Activated CD8-positive, alpha-beta T cell treated with anti-CD3 and anti-CD28 coated beads for 36 hours (primary cell): ENCODE results near the gene ZSCAN25. TPM values are rescaled to one million over a fixed set of nuclear protein-coding genes. Genes with fewer than 3 reads are reported as not detected.

Source experiments
- ATAC-seq: fragments of 200-7000 bp; cut with Tn5 transposase; one replicate; pipeline ENCODE4 v1.10.0; 2021; ENCODE audit warnings: mild to moderate bottlenecking, moderate library complexity
- CTCF ChIA-PET: fragments of 350-600 bp; sonication (Branson Sonifier 250); formaldehyde crosslinking; loops from one replicate; lab custom pipeline; 2021; ENCODE audit warnings: antibody characterized with exemption; lab: Charles Lee
- POLR2A ChIA-PET: fragments of 350-600 bp; sonication (Branson Sonifier 250); formaldehyde crosslinking; loops from one replicate; lab custom pipeline; 2021; ENCODE audit warnings: antibody characterized with exemption; lab: Charles Lee
- DNase-seq: peaks from one replicate; pipeline ENCODE4 v3.0.0-alpha.2; 2020
- H3K27ac Mint-ChIP-seq: one replicate; pipeline ENCODE4 v1.8.0; 2021; ENCODE audit warnings: mild to moderate bottlenecking, mixed read lengths
- H3K27me3 Mint-ChIP-seq: one replicate; pipeline ENCODE4 v1.8.0; 2021; ENCODE audit warnings: mixed read lengths
- H3K36me3 Mint-ChIP-seq: one replicate; pipeline ENCODE4 v1.8.0; 2021; ENCODE audit warnings: low read depth, mixed read lengths
- H3K4me1 Mint-ChIP-seq: one replicate; pipeline ENCODE4 v1.8.0; 2021; ENCODE audit warnings: low read depth, mixed read lengths
- H3K4me3 Mint-ChIP-seq: one replicate; pipeline ENCODE4 v1.8.0; 2021; ENCODE audit warnings: mild to moderate bottlenecking, moderate library complexity, mixed read lengths
- H3K9me3 Mint-ChIP-seq: one replicate; pipeline ENCODE4 v1.8.0; 2021; ENCODE audit warnings: mixed read lengths
- intact Hi-C: fragments of 100-400 bp; cut with micrococcal nuclease; formaldehyde crosslinking; loops from one replicate; pipeline ENCODE4 v1.10.0; 2022
- total RNA-seq, 2 experiments: library from RNA; stranded (reverse); gene quantifications; one replicate each; pipeline ENCODE4 v1.2.3, GENCODE V29; 2021
- TF ChIP-seq, protein P1 (sequence below): fragments of 200-600 bp; IDR thresholded peaks from one replicate; pipeline ENCODE4 v1.8.0; 2022; ENCODE audit warnings: antibody characterized with exemption, mild to moderate bottlenecking

Gene ZSCAN25
- total RNA-seq, 2 experiments from 2014 or later: 31.8 to 35.8 TPM

- DNase-seq (no peak), ATAC-seq (no peak)
- H3K27ac Mint-ChIP-seq: peak overlapping the region; percentile 73
- CTCF ChIA-PET: no interaction called here
- H3K36me3 Mint-ChIP-seq: peaks cover 76% of the 10 kb centered on the region
- intact Hi-C loops: loop anchor here (10.0 kb wide), 1 partner anchor 196 kb away; no protein-coding TSS in a partner anchor
- no peak overlapping the region for H3K4me3 Mint-ChIP-seq
- POLR2A ChIA-PET: interaction anchor here (1.2 kb wide), 1 partner anchor 42 kb away, joined by 3 read pairs; no protein-coding TSS in a partner anchor
- peaks cover 79% of the 10 kb centered on the region for H3K4me1 Mint-ChIP-seq
- H3K9me3 Mint-ChIP-seq: no peaks in the 10 kb centered on the region
- TF ChIP-seq, protein P1, sequence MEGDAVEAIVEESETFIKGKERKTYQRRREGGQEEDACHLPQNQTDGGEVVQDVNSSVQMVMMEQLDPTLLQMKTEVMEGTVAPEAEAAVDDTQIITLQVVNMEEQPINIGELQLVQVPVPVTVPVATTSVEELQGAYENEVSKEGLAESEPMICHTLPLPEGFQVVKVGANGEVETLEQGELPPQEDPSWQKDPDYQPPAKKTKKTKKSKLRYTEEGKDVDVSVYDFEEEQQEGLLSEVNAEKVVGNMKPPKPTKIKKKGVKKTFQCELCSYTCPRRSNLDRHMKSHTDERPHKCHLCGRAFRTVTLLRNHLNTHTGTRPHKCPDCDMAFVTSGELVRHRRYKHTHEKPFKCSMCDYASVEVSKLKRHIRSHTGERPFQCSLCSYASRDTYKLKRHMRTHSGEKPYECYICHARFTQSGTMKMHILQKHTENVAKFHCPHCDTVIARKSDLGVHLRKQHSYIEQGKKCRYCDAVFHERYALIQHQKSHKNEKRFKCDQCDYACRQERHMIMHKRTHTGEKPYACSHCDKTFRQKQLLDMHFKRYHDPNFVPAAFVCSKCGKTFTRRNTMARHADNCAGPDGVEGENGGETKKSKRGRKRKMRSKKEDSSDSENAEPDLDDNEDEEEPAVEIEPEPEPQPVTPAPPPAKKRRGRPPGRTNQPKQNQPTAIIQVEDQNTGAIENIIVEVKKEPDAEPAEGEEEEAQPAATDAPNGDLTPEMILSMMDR: no peak
- H3K27me3 Mint-ChIP-seq: no peaks in the 10 kb centered on the region
Measured at GRCh38 chr7:99639267-99639666, 22.5 kb downstream of the ZSCAN25 start.

DNA sequence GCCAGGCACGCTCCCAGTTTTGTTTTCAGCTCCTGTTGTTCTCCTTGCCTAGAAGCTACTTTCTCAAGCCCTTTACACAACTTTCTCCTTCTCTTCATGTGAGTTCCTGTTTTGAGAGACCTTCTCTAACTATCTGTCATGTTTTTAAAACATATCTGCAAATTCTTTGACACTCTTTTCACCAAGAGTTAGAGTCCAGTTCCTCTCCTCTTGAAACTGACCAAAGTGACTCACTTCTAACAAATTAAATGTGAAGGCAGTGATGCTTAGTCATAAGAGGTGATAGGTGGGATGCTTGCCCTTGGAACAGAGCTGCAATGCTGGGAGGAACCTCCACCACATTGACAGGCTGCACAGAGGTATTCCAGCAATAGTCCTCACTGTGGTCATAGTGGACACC is 25.3 kb downstream of the ZSCAN25 start:
- Mint-ChIP-seq H3K27me3 (no peaks in the 10 kb centered on the region), H3K36me3 (peaks cover 82% of the 10 kb centered on the region), H3K4me1 (peaks cover 62% of the 10 kb centered on the region), H3K9me3 (no peaks in the 10 kb centered on the region), H3K27ac (peak overlapping the region; percentile 66), H3K4me3 (no peak overlapping the region)
- intact Hi-C loops: no loop called here
- POLR2A ChIA-PET: interaction anchor here (1.0 to 3.0 kb wide), 2 partner anchors 10 to 12 kb away, joined by 3 to 10 read pairs; no protein-coding TSS in a partner anchor
- CTCF ChIA-PET: interaction anchor here (0.8 to 2.6 kb wide), 4 partner anchors 11 to 307 kb away, joined by 3 to 11 read pairs (median 5); no protein-coding TSS in a partner anchor
- DNase-seq (no peak), ATAC-seq (peak; percentile 40)
- TF ChIP-seq, protein P1: no peak

DNA sequence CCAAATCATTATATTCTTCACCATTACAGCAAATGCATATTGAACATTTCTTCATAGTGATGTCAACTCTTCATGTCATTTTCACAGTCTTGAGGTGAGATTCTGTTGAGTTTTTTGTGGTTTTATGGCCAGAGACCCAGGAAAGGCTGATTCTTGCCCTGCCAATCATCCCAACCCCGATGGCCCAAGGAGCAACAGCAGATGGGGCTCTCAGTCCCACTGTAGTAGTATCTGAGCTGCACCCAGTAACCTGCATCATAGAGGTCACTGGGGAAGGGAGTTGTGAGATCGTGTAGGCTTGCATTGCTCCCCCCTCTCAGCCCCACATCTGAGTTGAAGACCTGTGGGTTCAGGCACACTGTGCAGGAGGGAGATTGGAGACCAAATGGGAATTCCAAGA is 26.7 kb downstream of the ZSCAN25 start:
- TF ChIP-seq, protein P1: no peak
- no peak for ATAC-seq
- ChIA-PET CTCF (no interaction called here), POLR2A (interaction anchor here (1.1 kb wide), 1 partner anchor 12 kb away, joined by 3 read pairs; no protein-coding TSS in a partner anchor)
- no peaks in the 10 kb centered on the region for H3K27me3 Mint-ChIP-seq
- no peak overlapping the region for H3K4me3 Mint-ChIP-seq
- DNase-seq: no peak
- H3K4me1 Mint-ChIP-seq: peaks cover 53% of the 10 kb centered on the region
- H3K27ac Mint-ChIP-seq: no peak overlapping the region
- intact Hi-C loops: no loop called here
- no peaks in the 10 kb centered on the region for H3K9me3 Mint-ChIP-seq
- peaks cover 81% of the 10 kb centered on the region for H3K36me3 Mint-ChIP-seq

DNA sequence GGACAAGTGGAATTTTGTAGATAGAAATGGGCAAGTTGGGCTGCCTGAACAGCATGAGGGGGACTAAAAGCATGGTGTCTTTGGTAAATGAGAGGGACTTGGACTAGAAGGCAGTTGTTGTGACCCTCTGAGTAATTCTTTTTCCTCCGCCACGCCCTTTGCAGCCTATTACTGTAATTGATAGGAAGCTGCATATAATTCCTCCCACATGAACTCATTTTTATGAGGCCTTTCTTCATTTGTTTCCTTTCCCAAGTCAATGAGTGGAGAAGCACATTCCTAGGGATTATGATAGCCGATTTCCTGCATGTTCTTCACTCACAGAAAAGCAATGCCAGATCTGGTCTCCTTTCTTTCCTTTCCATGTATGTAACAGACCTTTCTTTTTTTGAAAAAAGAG is 27.7 kb downstream of the ZSCAN25 start:
- no peak overlapping the region for H3K4me3 Mint-ChIP-seq
- no peak overlapping the region for H3K27ac Mint-ChIP-seq
- H3K4me1 Mint-ChIP-seq: peaks cover 49% of the 10 kb centered on the region
- H3K9me3 Mint-ChIP-seq: no peaks in the 10 kb centered on the region
- H3K36me3 Mint-ChIP-seq: peaks cover 77% of the 10 kb centered on the region
- POLR2A ChIA-PET: interaction anchor here (0.6 to 1.1 kb wide), 2 partner anchors 12 to 270 kb away, joined by 3 read pairs; no protein-coding TSS in a partner anchor
- no peak for DNase-seq
- TF ChIP-seq, protein P1: no peak
- intact Hi-C loops: no loop called here
- no peaks in the 10 kb centered on the region for H3K27me3 Mint-ChIP-seq
- CTCF ChIA-PET: interaction anchor here (1.2 kb wide), 1 partner anchor 20 kb away, joined by 3 read pairs; no protein-coding TSS in a partner anchor
- no peak for ATAC-seq

- ChIA-PET CTCF (interaction anchor here (1.2 kb wide), 1 partner anchor 21 kb away, joined by 3 read pairs; no protein-coding TSS in a partner anchor), POLR2A (no interaction called here)
- intact Hi-C loops: no loop called here
- no peak overlapping the region for H3K4me3 Mint-ChIP-seq
- peaks cover 37% of the 10 kb centered on the region for H3K4me1 Mint-ChIP-seq
- H3K9me3 Mint-ChIP-seq: no peaks in the 10 kb centered on the region
- peaks cover 70% of the 10 kb centered on the region for H3K36me3 Mint-ChIP-seq
- TF ChIP-seq, protein P1: no peak
- H3K27me3 Mint-ChIP-seq: no peaks in the 10 kb centered on the region
- no peak for DNase-seq
- ATAC-seq: no peak
- H3K27ac Mint-ChIP-seq: no peak overlapping the region
Measured at GRCh38 chr7:99645590-99645989, 28.8 kb downstream of the ZSCAN25 start.
